MM.1S (cell line): ENCODE measurements around the gene CEP43.

Experiments used
- DNase-seq: peaks from one replicate; pipeline ENCODE4 v3.0.0-alpha.2; 2015
- H2AFZ ChIP-seq: fragments of 300-600 bp; sonication (generic); 2 replicates; pipeline ENCODE4 v1.6.0; 2016; ENCODE audit warnings: antibody characterized with exemption, low read length
- H3F3A ChIP-seq: fragments of 300-600 bp; sonication (generic); 2 replicates; pipeline ENCODE4 v1.6.1; 2016; ENCODE audit warnings: mild to moderate bottlenecking, antibody characterized with exemption, low read length, moderate library complexity, mixed read lengths; ENCODE audit not compliant: insufficient read depth
- H3K27ac ChIP-seq: fragments of 300-600 bp; sonication (generic); 2 replicates; pipeline ENCODE4 v1.5.1; 2016; ENCODE audit warnings: mild to moderate bottlenecking, low read length
- H3K27me3 ChIP-seq: fragments of 300-600 bp; sonication (generic); replicated peaks from 2 replicates; pipeline ENCODE4 v1.6.0; 2016; ENCODE audit warnings: low read length; ENCODE audit not compliant: insufficient read depth
- H3K36me3 ChIP-seq: fragments of 300-600 bp; sonication (generic); replicated peaks from 2 replicates; pipeline ENCODE4 v1.6.1; 2016; ENCODE audit warnings: mild to moderate bottlenecking, low read length, mixed read lengths; ENCODE audit not compliant: insufficient read depth
- H3K4me1 ChIP-seq: fragments of 300-600 bp; sonication (generic); 2 replicates; pipeline ENCODE4 v1.6.1; 2016; ENCODE audit warnings: low read length, mixed read lengths
- H3K4me2 ChIP-seq: fragments of 300-600 bp; sonication (generic); 2 replicates; pipeline ENCODE4 v1.6.0; 2016; ENCODE audit warnings: low read depth, low read length
- H3K4me3 ChIP-seq: fragments of 300-600 bp; sonication (generic); 2 replicates; pipeline ENCODE4 v1.5.1; 2016; ENCODE audit warnings: low read length, mixed read lengths
- H3K79me2 ChIP-seq: fragments of 300-600 bp; sonication (generic); 2 replicates; pipeline ENCODE4 v1.6.1; 2016; ENCODE audit warnings: mixed run types, low read length, mixed read lengths
- H3K9ac ChIP-seq: fragments of 300-600 bp; sonication (generic); 2 replicates; pipeline ENCODE4 v1.6.1; 2016; ENCODE audit warnings: low read length, mixed read lengths
- H3K9me2 ChIP-seq: fragments of 300-600 bp; sonication (generic); replicated peaks from 2 replicates; pipeline ENCODE4 v1.6.1; 2016; ENCODE audit warnings: mild to moderate bottlenecking, low read length, mixed read lengths; ENCODE audit not compliant: insufficient read depth
- H3K9me3 ChIP-seq: fragments of 300-600 bp; sonication (generic); replicated peaks from 2 replicates; pipeline ENCODE4 v1.6.1; 2016; ENCODE audit warnings: mild to moderate bottlenecking, low read length, mixed read lengths; ENCODE audit not compliant: insufficient read depth
- H4K20me1 ChIP-seq: fragments of 300-600 bp; sonication (generic); 2 replicates; pipeline ENCODE4 v1.6.1; 2016; ENCODE audit warnings: mild to moderate bottlenecking, low read length, moderate library complexity, mixed read lengths; ENCODE audit not compliant: insufficient read depth
- CTCF ChIP-seq: fragments of 300-600 bp; sonication (generic); IDR thresholded peaks from 2 replicates; pipeline ENCODE4 v1.5.1; 2016; ENCODE audit warnings: antibody characterized with exemption, low read length, mixed read lengths
- EZH2 ChIP-seq: fragments of 300-600 bp; sonication (generic); optimal IDR thresholded peaks from 2 replicates; pipeline ENCODE3; 2017; ENCODE audit warnings: low read depth, mild to moderate bottlenecking, antibody characterized with exemption, low read length, mixed read lengths
- EZH2phosphoT487 ChIP-seq: fragments of 300-600 bp; sonication (generic); IDR thresholded peaks from 2 replicates; pipeline ENCODE4 v1.6.1; 2018; ENCODE audit warnings: antibody characterized with exemption, low read length

The CEP43 gene

GRCh38 chr6:167034056-167034455, 34.9 kb downstream of the CEP43 start:
- Histone ChIP-seq H4K20me1 (no peaks in the 10 kb centered on the region), H3K4me1 (no peaks in the 10 kb centered on the region), H3K27me3 (no peaks in the 10 kb centered on the region), H3K9ac (no peak overlapping the region), H3K27ac (no peak overlapping the region), H3K79me2 (no peaks in the 10 kb centered on the region), H2AFZ (no peak overlapping the region), H3K4me3 (no peak overlapping the region), H3K36me3 (no peaks in the 10 kb centered on the region), H3K4me2 (no peak overlapping the region), H3F3A (no peaks in the 10 kb centered on the region), H3K9me3 (no peaks in the 10 kb centered on the region), H3K9me2 (no peaks in the 10 kb centered on the region)
- no peak for TF ChIP-seq EZH2
- no peak for DNase-seq

- no peak overlapping the region for H3K27ac ChIP-seq
- no peak for TF ChIP-seq EZH2phosphoT487
- no peak for TF ChIP-seq EZH2
- H3K36me3 ChIP-seq, result no peaks in the 10 kb centered on the region
- H3F3A ChIP-seq, result no peaks in the 10 kb centered on the region
- H3K79me2 ChIP-seq, result no peaks in the 10 kb centered on the region
- H2AFZ ChIP-seq, result no peak overlapping the region
- H3K4me3 ChIP-seq, result no peak overlapping the region
- DNase-seq, result no peak
- H3K4me1 ChIP-seq, result no peaks in the 10 kb centered on the region
- no peaks in the 10 kb centered on the region for H3K27me3 ChIP-seq
- no peaks in the 10 kb centered on the region for H3K9me3 ChIP-seq
- H3K9me2 ChIP-seq, result no peaks in the 10 kb centered on the region
- no peaks in the 10 kb centered on the region for H4K20me1 ChIP-seq
- no peak overlapping the region for H3K4me2 ChIP-seq
- H3K9ac ChIP-seq, result no peak overlapping the region
Observed at GRCh38 chr6:167037762-167038161, 38.6 kb downstream of the CEP43 start.

GRCh38 chr6:167044696-167045095, 45.5 kb downstream of the CEP43 start:
- no peak for TF ChIP-seq EZH2
- no peak for TF ChIP-seq CTCF
- TF ChIP-seq EZH2phosphoT487, result no peak
- Histone ChIP-seq H3K27me3 (no peaks in the 10 kb centered on the region), H3K4me1 (peaks cover 8% of the 10 kb centered on the region; the same call in 1 of the 2 replicates), H3K9ac (no peak overlapping the region), H3F3A (no peaks in the 10 kb centered on the region), H3K36me3 (no peaks in the 10 kb centered on the region), H3K9me3 (no peaks in the 10 kb centered on the region), H2AFZ (no peak overlapping the region), H3K27ac (no peak overlapping the region), H3K9me2 (no peaks in the 10 kb centered on the region), H3K4me2 (no peak overlapping the region), H4K20me1 (no peaks in the 10 kb centered on the region), H3K4me3 (no peak overlapping the region), H3K79me2 (no peaks in the 10 kb centered on the region)
- DNase-seq, result no peak

GRCh38 chr6:167045828-167046580, 46.8 kb downstream of the CEP43 start:
- Histone ChIP-seq H3K4me3 (no peak overlapping the region), H3F3A (no peaks in the 10 kb centered on the region), H4K20me1 (no peaks in the 10 kb centered on the region), H3K9ac (no peak overlapping the region), H2AFZ (no peak overlapping the region), H3K27ac (no peak overlapping the region), H3K79me2 (no peaks in the 10 kb centered on the region), H3K4me2 (no peak overlapping the region), H3K36me3 (no peaks in the 10 kb centered on the region), H3K9me3 (no peaks in the 10 kb centered on the region), H3K27me3 (no peaks in the 10 kb centered on the region), H3K9me2 (no peaks in the 10 kb centered on the region), H3K4me1 (peaks cover 8% of the 10 kb centered on the region; the same call in 1 of the 2 replicates)
- TF ChIP-seq CTCF (peak; percentile 19; the same call in 1 of the 2 replicates), EZH2phosphoT487 (no peak)
- DNase-seq, result peak; percentile 6
